MM.1S (cell line): ENCODE results near the gene BZW2.

Experiments
- DNase-seq: peaks from one replicate; pipeline ENCODE4 v3.0.0-alpha.2; 2015
- H2AFZ ChIP-seq: fragments of 300-600 bp; sonication (generic); 2 replicates; pipeline ENCODE4 v1.6.0; 2016; ENCODE audit warnings: antibody characterized with exemption, low read length
- H3F3A ChIP-seq: fragments of 300-600 bp; sonication (generic); 2 replicates; pipeline ENCODE4 v1.6.1; 2016; ENCODE audit warnings: mild to moderate bottlenecking, antibody characterized with exemption, low read length, moderate library complexity, mixed read lengths; ENCODE audit not compliant: insufficient read depth
- H3K27ac ChIP-seq: fragments of 300-600 bp; sonication (generic); 2 replicates; pipeline ENCODE4 v1.5.1; 2016; ENCODE audit warnings: mild to moderate bottlenecking, low read length
- H3K27me3 ChIP-seq: fragments of 300-600 bp; sonication (generic); replicated peaks from 2 replicates; pipeline ENCODE4 v1.6.0; 2016; ENCODE audit warnings: low read length; ENCODE audit not compliant: insufficient read depth
- H3K36me3 ChIP-seq: fragments of 300-600 bp; sonication (generic); replicated peaks from 2 replicates; pipeline ENCODE4 v1.6.1; 2016; ENCODE audit warnings: mild to moderate bottlenecking, low read length, mixed read lengths; ENCODE audit not compliant: insufficient read depth
- H3K4me1 ChIP-seq: fragments of 300-600 bp; sonication (generic); 2 replicates; pipeline ENCODE4 v1.6.1; 2016; ENCODE audit warnings: low read length, mixed read lengths
- H3K4me2 ChIP-seq: fragments of 300-600 bp; sonication (generic); 2 replicates; pipeline ENCODE4 v1.6.0; 2016; ENCODE audit warnings: low read depth, low read length
- H3K4me3 ChIP-seq: fragments of 300-600 bp; sonication (generic); 2 replicates; pipeline ENCODE4 v1.5.1; 2016; ENCODE audit warnings: low read length, mixed read lengths
- H3K79me2 ChIP-seq: fragments of 300-600 bp; sonication (generic); 2 replicates; pipeline ENCODE4 v1.6.1; 2016; ENCODE audit warnings: mixed run types, low read length, mixed read lengths
- H3K9ac ChIP-seq: fragments of 300-600 bp; sonication (generic); 2 replicates; pipeline ENCODE4 v1.6.1; 2016; ENCODE audit warnings: low read length, mixed read lengths
- H3K9me2 ChIP-seq: fragments of 300-600 bp; sonication (generic); replicated peaks from 2 replicates; pipeline ENCODE4 v1.6.1; 2016; ENCODE audit warnings: mild to moderate bottlenecking, low read length, mixed read lengths; ENCODE audit not compliant: insufficient read depth
- H3K9me3 ChIP-seq: fragments of 300-600 bp; sonication (generic); replicated peaks from 2 replicates; pipeline ENCODE4 v1.6.1; 2016; ENCODE audit warnings: mild to moderate bottlenecking, low read length, mixed read lengths; ENCODE audit not compliant: insufficient read depth
- H4K20me1 ChIP-seq: fragments of 300-600 bp; sonication (generic); 2 replicates; pipeline ENCODE4 v1.6.1; 2016; ENCODE audit warnings: mild to moderate bottlenecking, low read length, moderate library complexity, mixed read lengths; ENCODE audit not compliant: insufficient read depth
- EZH2 ChIP-seq: fragments of 300-600 bp; sonication (generic); optimal IDR thresholded peaks from 2 replicates; pipeline ENCODE3; 2017; ENCODE audit warnings: low read depth, mild to moderate bottlenecking, antibody characterized with exemption, low read length, mixed read lengths
- EZH2phosphoT487 ChIP-seq: fragments of 300-600 bp; sonication (generic); IDR thresholded peaks from 2 replicates; pipeline ENCODE4 v1.6.1; 2018; ENCODE audit warnings: antibody characterized with exemption, low read length
- TF ChIP-seq, protein P1 (sequence below): fragments of 300-600 bp; sonication (generic); IDR thresholded peaks from 2 replicates; pipeline ENCODE4 v1.5.1; 2016; ENCODE audit warnings: antibody characterized with exemption, low read length, mixed read lengths

BZW2 gene

GRCh38 chr7:16727736-16728135 is 81.8 kb downstream of the BZW2 start:
- Histone ChIP-seq H2AFZ (no peak overlapping the region), H3K9ac (no peak overlapping the region), H3K4me2 (no peak overlapping the region), H3K36me3 (no peaks in the 10 kb centered on the region), H4K20me1 (no peaks in the 10 kb centered on the region), H3K4me1 (no peaks in the 10 kb centered on the region), H3F3A (no peaks in the 10 kb centered on the region), H3K9me2 (no peaks in the 10 kb centered on the region), H3K27ac (no peak overlapping the region), H3K79me2 (no peaks in the 10 kb centered on the region), H3K4me3 (no peak overlapping the region), H3K27me3 (no peaks in the 10 kb centered on the region), H3K9me3 (no peaks in the 10 kb centered on the region)
- TF ChIP-seq, protein P1, sequence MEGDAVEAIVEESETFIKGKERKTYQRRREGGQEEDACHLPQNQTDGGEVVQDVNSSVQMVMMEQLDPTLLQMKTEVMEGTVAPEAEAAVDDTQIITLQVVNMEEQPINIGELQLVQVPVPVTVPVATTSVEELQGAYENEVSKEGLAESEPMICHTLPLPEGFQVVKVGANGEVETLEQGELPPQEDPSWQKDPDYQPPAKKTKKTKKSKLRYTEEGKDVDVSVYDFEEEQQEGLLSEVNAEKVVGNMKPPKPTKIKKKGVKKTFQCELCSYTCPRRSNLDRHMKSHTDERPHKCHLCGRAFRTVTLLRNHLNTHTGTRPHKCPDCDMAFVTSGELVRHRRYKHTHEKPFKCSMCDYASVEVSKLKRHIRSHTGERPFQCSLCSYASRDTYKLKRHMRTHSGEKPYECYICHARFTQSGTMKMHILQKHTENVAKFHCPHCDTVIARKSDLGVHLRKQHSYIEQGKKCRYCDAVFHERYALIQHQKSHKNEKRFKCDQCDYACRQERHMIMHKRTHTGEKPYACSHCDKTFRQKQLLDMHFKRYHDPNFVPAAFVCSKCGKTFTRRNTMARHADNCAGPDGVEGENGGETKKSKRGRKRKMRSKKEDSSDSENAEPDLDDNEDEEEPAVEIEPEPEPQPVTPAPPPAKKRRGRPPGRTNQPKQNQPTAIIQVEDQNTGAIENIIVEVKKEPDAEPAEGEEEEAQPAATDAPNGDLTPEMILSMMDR, result no peak
- no peak for TF ChIP-seq EZH2
- no peak for TF ChIP-seq EZH2phosphoT487
- no peak for DNase-seq

- no peak for DNase-seq
- Histone ChIP-seq H3K79me2 (no peaks in the 10 kb centered on the region), H2AFZ (no peak overlapping the region), H4K20me1 (no peaks in the 10 kb centered on the region), H3K36me3 (no peaks in the 10 kb centered on the region), H3K27ac (no peak overlapping the region), H3K4me2 (no peak overlapping the region), H3K9me3 (no peaks in the 10 kb centered on the region), H3K9ac (no peak overlapping the region), H3K4me1 (no peaks in the 10 kb centered on the region), H3K4me3 (no peak overlapping the region), H3K9me2 (no peaks in the 10 kb centered on the region), H3F3A (no peaks in the 10 kb centered on the region), H3K27me3 (no peaks in the 10 kb centered on the region)
- TF ChIP-seq EZH2phosphoT487 (no peak), EZH2 (no peak)
- TF ChIP-seq, protein P1, result no peak
These were observed 82.8 kb downstream of the BZW2 start for GRCh38 chr7:16728811-16729210.

DNA sequence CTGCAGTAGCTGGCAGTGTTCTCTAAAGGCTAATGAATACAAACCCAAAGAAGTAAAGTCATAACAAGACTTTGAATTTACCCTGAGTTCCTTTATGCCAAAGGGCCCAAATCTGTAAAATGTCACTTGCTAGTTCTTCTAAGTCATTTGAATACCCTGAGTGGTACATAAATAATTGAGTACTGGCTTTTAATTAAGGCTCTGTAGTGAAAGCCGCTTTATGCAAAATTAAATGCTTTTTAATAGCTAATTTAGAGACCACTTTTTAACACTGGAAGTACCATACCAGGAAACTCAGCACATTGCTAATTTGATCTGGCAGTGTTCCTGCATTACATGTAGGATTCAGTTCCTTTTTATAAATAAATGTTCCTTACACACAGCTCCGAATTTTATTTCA is 83.6 kb downstream of the BZW2 start:
- Histone ChIP-seq H4K20me1 (no peaks in the 10 kb centered on the region), H3K9me3 (no peaks in the 10 kb centered on the region), H3K36me3 (no peaks in the 10 kb centered on the region), H3K4me2 (no peak overlapping the region), H3K27me3 (no peaks in the 10 kb centered on the region), H3F3A (no peaks in the 10 kb centered on the region), H3K79me2 (no peaks in the 10 kb centered on the region), H3K9me2 (no peaks in the 10 kb centered on the region), H3K27ac (no peak overlapping the region), H3K4me1 (no peaks in the 10 kb centered on the region), H3K9ac (no peak overlapping the region), H2AFZ (no peak overlapping the region), H3K4me3 (no peak overlapping the region)
- TF ChIP-seq EZH2 (no peak), EZH2phosphoT487 (no peak)
- TF ChIP-seq, protein P1, result no peak
- no peak for DNase-seq
